Activated CD4-positive, alpha-beta T cell treated with anti-CD3 and anti-CD28 coated beads, Interleukin-2, amount 10 ng/mL, durations not matched to agents 7 days and 5 days (primary cell): Measurements from ENCODE around the gene EPHA5. TPM values are rescaled to one million over a fixed set of nuclear protein-coding genes. Genes with fewer than 3 reads are reported as not detected.

Source experiments
- CTCF ChIA-PET: fragments of 350-600 bp; sonication (Branson Sonifier 250); formaldehyde crosslinking; loops from one replicate; lab custom pipeline; 2021; ENCODE audit warnings: antibody characterized with exemption; lab: Charles Lee
- POLR2A ChIA-PET: fragments of 350-600 bp; sonication (Branson Sonifier 250); formaldehyde crosslinking; loops from one replicate; lab custom pipeline; 2021; ENCODE audit warnings: antibody characterized with exemption; lab: Charles Lee
- DNase-seq: peaks from one replicate; pipeline ENCODE4 v3.0.0-alpha.2; 2020
- H3K27ac Mint-ChIP-seq: one replicate; pipeline ENCODE4 v1.8.0; 2021; ENCODE audit warnings: mild to moderate bottlenecking, moderate library complexity, mixed read lengths
- H3K27me3 Mint-ChIP-seq: one replicate; pipeline ENCODE4 v1.8.0; 2021; ENCODE audit warnings: mixed read lengths
- H3K36me3 Mint-ChIP-seq: one replicate; pipeline ENCODE4 v1.8.0; 2021; ENCODE audit warnings: low read depth, mixed read lengths
- H3K4me1 Mint-ChIP-seq: one replicate; pipeline ENCODE4 v1.8.0; 2021; ENCODE audit warnings: mixed read lengths
- H3K4me3 Mint-ChIP-seq: one replicate; pipeline ENCODE4 v1.8.0; 2021; ENCODE audit warnings: mild to moderate bottlenecking, moderate library complexity, mixed read lengths
- H3K9me3 Mint-ChIP-seq: one replicate; pipeline ENCODE4 v1.8.0; 2021; ENCODE audit warnings: mixed read lengths
- total RNA-seq, 2 experiments: library from RNA; stranded (reverse); gene quantifications; one replicate each; pipeline ENCODE4 v1.2.3, GENCODE V29; 2021

EPHA5 gene
- total RNA-seq, 2 experiments from 2014 or later: not detected

GRCh38 chr4:65515646-65516045 is 154.6 kb downstream of the EPHA5 start:
- no peak for DNase-seq
- Mint-ChIP-seq H3K36me3 (no peaks in the 10 kb centered on the region), H3K9me3 (peaks cover 5% of the 10 kb centered on the region), H3K4me3 (no peak overlapping the region), H3K4me1 (no peaks in the 10 kb centered on the region), H3K27ac (no peak overlapping the region), H3K27me3 (no peaks in the 10 kb centered on the region)
- ChIA-PET CTCF (no interaction called here), POLR2A (no interaction called here)

GRCh38 chr4:65510976-65511375 is 159.3 kb downstream of the EPHA5 start:
- ChIA-PET CTCF (no interaction called here), POLR2A (no interaction called here)
- H3K27ac Mint-ChIP-seq: no peak overlapping the region
- no peak for DNase-seq
- no peak overlapping the region for H3K4me3 Mint-ChIP-seq
- H3K27me3 Mint-ChIP-seq: no peaks in the 10 kb centered on the region
- H3K36me3 Mint-ChIP-seq: no peaks in the 10 kb centered on the region
- peaks cover 7% of the 10 kb centered on the region for H3K9me3 Mint-ChIP-seq
- H3K4me1 Mint-ChIP-seq: no peaks in the 10 kb centered on the region

- no peaks in the 10 kb centered on the region for H3K27me3 Mint-ChIP-seq
- CTCF ChIA-PET: no interaction called here
These were observed 162.1 kb downstream of the EPHA5 start for GRCh38 chr4:65508168-65508567.

DNA sequence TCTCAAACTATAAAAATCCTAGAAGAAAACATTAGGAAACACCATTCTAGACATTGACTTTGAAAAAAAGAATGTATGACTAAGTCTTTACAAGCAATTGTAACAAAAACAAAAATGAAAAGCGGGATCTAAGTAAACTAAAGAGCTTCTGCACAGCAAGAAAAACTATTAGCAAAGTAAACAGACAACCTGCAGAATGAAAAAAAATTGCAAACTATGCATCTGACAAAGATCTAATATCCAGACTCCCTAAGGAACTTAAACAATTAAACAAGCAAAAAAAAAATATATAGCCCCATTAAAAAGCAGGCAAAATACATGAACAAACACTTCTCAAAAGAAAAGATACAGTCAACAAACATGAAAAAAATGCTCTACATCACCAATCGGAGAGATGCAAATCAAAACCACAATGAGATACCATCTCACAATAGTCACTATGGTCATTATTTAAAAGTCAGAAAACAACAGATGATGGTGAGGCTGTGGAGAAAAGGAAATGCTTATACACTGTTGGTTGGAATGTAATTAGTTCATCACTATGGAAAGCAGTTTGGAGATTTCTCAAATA is 168.1 kb downstream of the EPHA5 start:
- Mint-ChIP-seq H3K27me3 (no peaks in the 10 kb centered on the region), H3K36me3 (no peaks in the 10 kb centered on the region), H3K9me3 (peaks cover 6% of the 10 kb centered on the region), H3K4me3 (no peak overlapping the region), H3K27ac (no peak overlapping the region), H3K4me1 (no peaks in the 10 kb centered on the region)
- ChIA-PET CTCF (no interaction called here), POLR2A (no interaction called here)
- DNase-seq: no peak

More at GRCh38 chr4:65508168-65508567, 162.1 kb downstream of the EPHA5 start:
- POLR2A ChIA-PET: no interaction called here
- no peak overlapping the region for H3K27ac Mint-ChIP-seq
- no peaks in the 10 kb centered on the region for H3K36me3 Mint-ChIP-seq
- H3K9me3 Mint-ChIP-seq: peaks cover 2% of the 10 kb centered on the region
- no peak for DNase-seq
- H3K4me3 Mint-ChIP-seq: no peak overlapping the region
- no peaks in the 10 kb centered on the region for H3K4me1 Mint-ChIP-seq

DNA sequence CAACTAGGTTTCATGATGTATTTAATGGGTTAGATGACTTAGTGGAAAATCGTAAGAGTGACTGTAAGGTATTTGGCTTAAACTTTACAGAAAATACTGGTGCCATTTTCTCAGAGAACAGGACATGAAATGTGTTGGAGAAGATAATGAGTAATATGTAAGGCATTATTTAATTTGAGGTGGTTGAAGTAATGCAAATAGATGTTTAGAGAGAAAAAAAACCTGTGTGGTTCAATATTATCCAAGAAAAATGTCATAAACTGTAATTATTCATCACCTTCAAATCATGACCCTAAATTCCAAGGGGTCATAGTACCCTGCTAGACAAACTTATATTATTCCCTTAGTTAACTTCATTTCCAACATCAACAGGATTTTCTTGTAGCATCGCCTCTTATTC is 171.7 kb downstream of the EPHA5 start:
- CTCF ChIA-PET: no interaction called here
- POLR2A ChIA-PET: no interaction called here
- Mint-ChIP-seq H3K27me3 (no peaks in the 10 kb centered on the region), H3K4me3 (no peak overlapping the region), H3K4me1 (no peaks in the 10 kb centered on the region), H3K27ac (no peak overlapping the region), H3K9me3 (peaks cover 4% of the 10 kb centered on the region), H3K36me3 (no peaks in the 10 kb centered on the region)
- no peak for DNase-seq

DNA sequence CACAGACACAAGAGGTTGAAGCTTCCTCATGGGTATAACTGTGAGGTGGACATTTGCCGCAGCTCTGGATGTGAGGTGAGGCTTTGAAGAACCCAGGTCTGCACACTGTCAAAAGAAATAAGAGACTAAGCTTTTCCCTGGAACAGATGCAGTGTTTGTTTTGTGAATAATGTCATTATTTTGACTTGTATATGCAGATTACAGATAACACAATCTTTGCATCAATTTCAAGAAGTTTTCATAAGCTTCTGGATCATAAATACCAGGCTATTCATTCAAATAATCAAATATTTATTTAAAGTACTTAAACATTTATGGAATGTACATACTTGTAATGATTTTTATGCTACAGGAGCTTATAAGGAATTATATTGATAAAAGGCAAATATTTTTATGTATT is 174.8 kb downstream of the EPHA5 start:
- peaks cover 4% of the 10 kb centered on the region for H3K9me3 Mint-ChIP-seq
- H3K27me3 Mint-ChIP-seq: no peaks in the 10 kb centered on the region
- ChIA-PET CTCF (no interaction called here), POLR2A (no interaction called here)
- DNase-seq: no peak
- no peak overlapping the region for H3K27ac Mint-ChIP-seq
- no peaks in the 10 kb centered on the region for H3K4me1 Mint-ChIP-seq
- H3K4me3 Mint-ChIP-seq: no peak overlapping the region
- H3K36me3 Mint-ChIP-seq: no peaks in the 10 kb centered on the region

DNA sequence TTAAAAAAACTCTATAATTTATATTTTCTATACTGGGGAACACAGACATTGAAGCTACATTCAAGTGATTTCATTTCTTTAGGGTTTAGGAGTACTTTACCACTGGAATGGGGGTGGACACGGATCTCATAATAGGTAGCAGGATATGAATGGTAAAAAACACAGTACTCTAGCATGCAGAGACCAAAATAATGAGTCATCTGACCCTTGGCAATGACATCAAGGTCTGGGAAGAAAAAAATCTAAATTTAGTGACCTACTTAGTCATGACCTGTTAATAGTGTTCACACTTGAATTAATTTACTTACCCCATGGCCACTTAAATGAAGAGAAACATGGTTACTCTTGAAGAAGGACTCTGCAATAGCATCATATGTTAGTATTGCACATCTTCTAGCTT is 187.9 kb downstream of the EPHA5 start:
- Mint-ChIP-seq H3K4me1 (no peaks in the 10 kb centered on the region), H3K27ac (no peak overlapping the region), H3K36me3 (no peaks in the 10 kb centered on the region), H3K27me3 (no peaks in the 10 kb centered on the region), H3K4me3 (no peak overlapping the region), H3K9me3 (no peaks in the 10 kb centered on the region)
- ChIA-PET CTCF (no interaction called here), POLR2A (no interaction called here)
- no peak for DNase-seq

DNA sequence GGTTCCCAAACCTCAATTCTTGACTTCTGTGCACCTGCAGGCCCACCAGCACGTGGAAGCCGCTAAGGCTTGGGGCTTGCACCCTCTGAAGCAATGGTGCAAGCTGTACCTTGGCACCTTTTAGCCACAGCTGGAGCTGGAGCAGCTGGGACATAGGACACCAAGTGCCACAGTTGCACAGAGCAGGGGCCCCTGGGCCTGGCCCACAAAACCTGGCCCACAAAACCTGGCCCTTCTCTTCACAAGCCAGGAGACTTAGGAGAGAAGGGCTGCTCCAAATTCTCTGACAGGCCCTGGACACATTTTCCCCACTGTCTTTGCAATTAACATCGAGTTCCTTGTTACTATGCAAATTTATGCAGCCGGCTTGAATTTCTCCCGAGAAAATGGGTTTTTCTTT is 197.8 kb downstream of the EPHA5 start:
- CTCF ChIA-PET: no interaction called here
- DNase-seq: no peak
- Mint-ChIP-seq H3K27me3 (no peaks in the 10 kb centered on the region), H3K4me3 (no peak overlapping the region), H3K36me3 (no peaks in the 10 kb centered on the region), H3K4me1 (no peaks in the 10 kb centered on the region), H3K9me3 (peaks cover 3% of the 10 kb centered on the region), H3K27ac (no peak overlapping the region)
- POLR2A ChIA-PET: no interaction called here

DNA sequence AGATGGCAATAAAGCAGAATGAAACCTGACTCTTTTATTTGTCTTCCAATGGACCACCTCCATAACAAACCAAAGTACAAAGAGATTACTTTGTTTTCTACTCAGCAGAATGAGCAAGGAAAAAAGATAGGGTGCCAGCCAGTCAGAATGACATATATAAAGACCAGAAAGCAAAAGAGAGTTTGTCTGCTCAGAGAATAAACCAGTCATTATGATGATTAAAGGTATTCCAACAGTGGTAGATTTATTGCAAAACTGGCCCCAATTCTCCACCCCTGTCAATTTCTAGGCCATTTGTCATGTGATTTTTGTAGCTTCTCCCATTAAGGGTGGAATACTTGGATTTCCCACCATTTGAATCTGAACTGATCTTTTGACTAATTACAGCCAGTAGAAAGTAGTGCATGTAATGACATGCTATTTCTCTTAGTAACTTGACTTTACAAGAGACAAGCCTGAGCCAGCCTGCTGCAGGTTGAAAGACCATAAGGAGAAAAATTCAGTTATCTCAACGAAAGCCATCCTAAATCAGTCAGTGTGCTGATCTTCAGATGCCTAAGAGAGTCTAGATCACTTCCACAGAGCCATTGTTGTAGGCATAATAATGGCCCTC is 203.1 kb downstream of the EPHA5 start:
- Mint-ChIP-seq H3K9me3 (peaks cover 3% of the 10 kb centered on the region), H3K36me3 (no peaks in the 10 kb centered on the region), H3K27ac (no peak overlapping the region), H3K27me3 (no peaks in the 10 kb centered on the region), H3K4me1 (no peaks in the 10 kb centered on the region), H3K4me3 (no peak overlapping the region)
- DNase-seq: no peak
- CTCF ChIA-PET: no interaction called here
- POLR2A ChIA-PET: no interaction called here

DNA sequence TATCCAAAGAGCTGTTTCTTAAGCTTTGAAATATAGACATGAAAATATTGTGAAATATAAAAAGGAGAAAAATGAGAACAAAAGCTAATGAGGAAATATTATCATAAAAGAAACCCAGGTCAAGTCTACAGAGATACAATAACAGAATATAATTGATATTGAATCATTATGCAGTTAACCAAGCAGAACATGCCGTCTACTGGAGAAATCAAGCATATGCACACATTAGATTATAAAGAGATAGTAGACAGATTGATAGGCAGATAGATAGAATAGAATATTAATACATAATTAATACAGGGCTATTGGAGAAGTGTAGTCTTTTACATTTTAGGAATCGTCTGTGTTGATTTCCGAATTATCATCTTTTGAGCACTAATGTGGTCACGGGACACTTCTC is 208.5 kb downstream of the EPHA5 start:
- H3K36me3 Mint-ChIP-seq: no peaks in the 10 kb centered on the region
- no peaks in the 10 kb centered on the region for H3K4me1 Mint-ChIP-seq
- H3K27me3 Mint-ChIP-seq: no peaks in the 10 kb centered on the region
- no peak for DNase-seq
- no peaks in the 10 kb centered on the region for H3K9me3 Mint-ChIP-seq
- ChIA-PET POLR2A (no interaction called here), CTCF (no interaction called here)
- H3K27ac Mint-ChIP-seq: no peak overlapping the region
- H3K4me3 Mint-ChIP-seq: no peak overlapping the region

DNA sequence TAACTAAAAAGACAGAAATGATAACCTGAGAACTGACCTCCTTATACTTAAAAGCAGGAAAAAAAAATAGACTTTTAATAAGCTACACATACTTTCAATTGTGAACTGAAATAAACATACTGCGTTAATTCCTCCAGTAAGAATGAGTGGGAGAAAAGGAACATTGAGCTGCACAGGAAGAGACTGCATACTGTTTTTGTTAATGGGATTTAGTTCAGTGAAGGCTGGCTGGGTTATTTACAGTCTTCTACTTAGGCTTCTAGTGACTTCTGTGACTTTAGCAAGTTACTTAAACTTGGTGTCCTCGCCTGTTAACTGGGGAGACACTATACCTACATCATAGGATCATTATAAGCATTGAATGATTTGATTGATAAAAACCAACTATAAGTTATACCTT is 213.3 kb downstream of the EPHA5 start:
- Mint-ChIP-seq H3K4me1 (no peaks in the 10 kb centered on the region), H3K27ac (no peak overlapping the region), H3K36me3 (no peaks in the 10 kb centered on the region), H3K4me3 (no peak overlapping the region), H3K27me3 (no peaks in the 10 kb centered on the region), H3K9me3 (no peaks in the 10 kb centered on the region)
- ChIA-PET POLR2A (no interaction called here), CTCF (no interaction called here)
- DNase-seq: no peak

GRCh38 chr4:65456579-65456978 is 213.7 kb downstream of the EPHA5 start:
- H3K4me3 Mint-ChIP-seq: no peak overlapping the region
- no peaks in the 10 kb centered on the region for H3K36me3 Mint-ChIP-seq
- no peaks in the 10 kb centered on the region for H3K27me3 Mint-ChIP-seq
- DNase-seq: no peak
- no peaks in the 10 kb centered on the region for H3K9me3 Mint-ChIP-seq
- no peaks in the 10 kb centered on the region for H3K4me1 Mint-ChIP-seq
- no peak overlapping the region for H3K27ac Mint-ChIP-seq
- CTCF ChIA-PET: no interaction called here
- POLR2A ChIA-PET: no interaction called here

- POLR2A ChIA-PET: no interaction called here
- CTCF ChIA-PET: no interaction called here
- Mint-ChIP-seq H3K4me1 (no peaks in the 10 kb centered on the region), H3K4me3 (no peak overlapping the region), H3K9me3 (no peaks in the 10 kb centered on the region), H3K36me3 (no peaks in the 10 kb centered on the region), H3K27ac (no peak overlapping the region), H3K27me3 (no peaks in the 10 kb centered on the region)
- DNase-seq: no peak
These were observed 216.9 kb downstream of the EPHA5 start for GRCh38 chr4:65453398-65453797.

DNA sequence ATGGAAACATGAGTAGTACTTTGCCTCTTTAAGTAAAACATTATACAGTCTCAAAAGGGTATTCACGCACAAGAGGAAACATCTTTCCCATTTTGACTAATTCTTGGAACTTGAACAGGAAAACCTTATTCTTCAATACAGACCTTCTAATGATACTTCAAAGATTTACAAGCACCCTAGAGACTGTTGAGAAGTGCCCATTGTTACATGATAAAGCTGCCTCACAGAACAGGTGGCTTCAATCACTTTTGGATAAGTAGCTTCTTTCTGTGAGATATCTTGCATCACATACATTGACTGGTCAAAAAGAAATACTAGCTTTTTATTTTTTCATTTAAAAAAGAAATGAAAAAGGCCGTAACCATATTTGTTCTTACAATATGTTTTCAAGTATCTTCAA is 219.4 kb downstream of the EPHA5 start:
- no peak for DNase-seq
- ChIA-PET POLR2A (no interaction called here), CTCF (no interaction called here)
- Mint-ChIP-seq H3K9me3 (no peaks in the 10 kb centered on the region), H3K4me3 (no peak overlapping the region), H3K36me3 (no peaks in the 10 kb centered on the region), H3K27me3 (no peaks in the 10 kb centered on the region), H3K27ac (no peak overlapping the region), H3K4me1 (no peaks in the 10 kb centered on the region)
